Measurements from ENCODE around the gene GPBAR1.

- TF ChIP-seq POLR2AphosphoS5 (IDR thresholded peaks at IDR 0.05) (no peak), POLR2A (IDR thresholded peaks at IDR 0.05) (no peak)
Measured at GRCh38 chr2:218259099-218259961, 1.5 kb upstream of the GPBAR1 start.

Measured in prostate gland (tissue), 1 donor.